HuH-7 (cell line): Measurements from ENCODE around the gene SUCNR1.
A peak's percentile ranks its signal among the peaks of the same experiment; 100 is the strongest.
"Not testable (repeated sequence)": the region's sequence is repeated elsewhere in the genome, so short reads cannot be mapped to it uniquely, and the experiment has no call there.

ENCODE experiments used
- DNase-seq: peaks from one replicate; pipeline ENCODE4 v3.0.0; 2011; ENCODE audit warnings: low spot score

The SUCNR1 gene

GRCh38 chr3:151873398-151873797 is at the start of gene SUCNR1:
SUCNR1 (plus strand) TSS chr3:151873643; CDS start chr3:151879893, 6,250 bp downstream.
- DNase-seq: no peak

- no peak for DNase-seq
These were observed 45.6 kb upstream of the SUCNR1 start for GRCh38 chr3:151827816-151828215.

GRCh38 chr3:151835751-151836525 is 37.5 kb upstream of the SUCNR1 start:
- DNase-seq: no peak

GRCh38 chr3:151837057-151837456 is 36.4 kb upstream of the SUCNR1 start:
- no peak for DNase-seq

GRCh38 chr3:151838574-151839312 is 34.7 kb upstream of the SUCNR1 start:
- peak; percentile 16 for DNase-seq

- no peak for DNase-seq
These were observed 34.2 kb upstream of the SUCNR1 start for GRCh38 chr3:151839313-151839631.

- no peak for DNase-seq
These were observed 31.6 kb upstream of the SUCNR1 start for GRCh38 chr3:151841801-151842200.

GRCh38 chr3:151843275-151843674 is 30.2 kb upstream of the SUCNR1 start:
- no peak for DNase-seq

GRCh38 chr3:151845306-151845905 is 28.0 kb upstream of the SUCNR1 start:
- no peak for DNase-seq

GRCh38 chr3:151850065-151850464 is 23.4 kb upstream of the SUCNR1 start:
- DNase-seq: not testable (repeated sequence)

GRCh38 chr3:151852074-151852811 is 21.2 kb upstream of the SUCNR1 start:
- no peak for DNase-seq

- no peak for DNase-seq
These were observed 17.3 kb upstream of the SUCNR1 start for GRCh38 chr3:151856118-151856517.

- no peak for DNase-seq
These were observed 16.8 kb upstream of the SUCNR1 start for GRCh38 chr3:151856641-151857040.

- DNase-seq: no peak
These were observed 14.2 kb upstream of the SUCNR1 start for GRCh38 chr3:151859233-151859673.

GRCh38 chr3:151859905-151860304 is 13.5 kb upstream of the SUCNR1 start:
- no peak for DNase-seq

- no peak for DNase-seq
These were observed 9.8 kb upstream of the SUCNR1 start for GRCh38 chr3:151863611-151864010.

GRCh38 chr3:151864423-151865101 is 8.9 kb upstream of the SUCNR1 start:
- DNase-seq: no peak

- DNase-seq: no peak
These were observed 6.6 kb upstream of the SUCNR1 start for GRCh38 chr3:151866711-151867410.

GRCh38 chr3:151867666-151868065 is 5.8 kb upstream of the SUCNR1 start:
- DNase-seq: no peak

- no peak for DNase-seq
These were observed 4.3 kb upstream of the SUCNR1 start for GRCh38 chr3:151869181-151869580.
